ENCODE results near the gene ZBTB17.

DNA sequence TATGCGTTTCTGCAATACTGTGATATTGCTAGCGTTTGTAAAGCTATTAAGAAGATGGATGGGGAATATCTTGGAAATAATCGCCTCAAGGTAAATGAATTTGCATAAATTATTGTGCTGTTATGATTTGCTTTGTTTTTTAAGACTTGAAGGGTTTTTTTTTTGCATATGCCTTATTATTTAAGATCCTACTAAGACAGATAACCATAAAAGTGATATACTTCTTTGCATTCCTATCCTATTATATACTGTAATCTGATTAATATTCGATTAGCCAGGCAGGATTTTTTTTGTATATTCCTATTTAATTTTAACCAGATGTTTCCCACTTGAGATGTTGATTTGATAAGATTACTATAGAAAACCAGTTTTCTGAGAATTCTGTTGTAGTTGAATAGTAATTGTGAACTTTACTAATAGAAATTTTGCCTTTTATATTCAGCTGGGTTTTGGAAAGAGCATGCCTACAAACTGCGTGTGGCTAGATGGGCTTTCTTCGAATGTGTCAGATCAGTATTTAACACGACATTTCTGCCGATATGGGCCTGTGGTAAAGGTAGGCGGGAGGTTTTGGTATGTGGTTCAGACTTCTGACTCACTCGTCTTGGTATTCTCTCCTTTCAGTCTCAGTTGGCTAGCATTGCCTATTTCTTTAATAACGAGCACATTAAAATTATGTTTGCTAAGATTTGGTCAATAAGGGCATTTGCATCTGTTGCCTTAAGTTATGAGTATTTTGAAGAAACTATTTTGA, 56.8 kb downstream of the ZBTB17 start:
- TF ChIP-seq, protein P1, sequence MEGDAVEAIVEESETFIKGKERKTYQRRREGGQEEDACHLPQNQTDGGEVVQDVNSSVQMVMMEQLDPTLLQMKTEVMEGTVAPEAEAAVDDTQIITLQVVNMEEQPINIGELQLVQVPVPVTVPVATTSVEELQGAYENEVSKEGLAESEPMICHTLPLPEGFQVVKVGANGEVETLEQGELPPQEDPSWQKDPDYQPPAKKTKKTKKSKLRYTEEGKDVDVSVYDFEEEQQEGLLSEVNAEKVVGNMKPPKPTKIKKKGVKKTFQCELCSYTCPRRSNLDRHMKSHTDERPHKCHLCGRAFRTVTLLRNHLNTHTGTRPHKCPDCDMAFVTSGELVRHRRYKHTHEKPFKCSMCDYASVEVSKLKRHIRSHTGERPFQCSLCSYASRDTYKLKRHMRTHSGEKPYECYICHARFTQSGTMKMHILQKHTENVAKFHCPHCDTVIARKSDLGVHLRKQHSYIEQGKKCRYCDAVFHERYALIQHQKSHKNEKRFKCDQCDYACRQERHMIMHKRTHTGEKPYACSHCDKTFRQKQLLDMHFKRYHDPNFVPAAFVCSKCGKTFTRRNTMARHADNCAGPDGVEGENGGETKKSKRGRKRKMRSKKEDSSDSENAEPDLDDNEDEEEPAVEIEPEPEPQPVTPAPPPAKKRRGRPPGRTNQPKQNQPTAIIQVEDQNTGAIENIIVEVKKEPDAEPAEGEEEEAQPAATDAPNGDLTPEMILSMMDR (IDR thresholded peaks at IDR 0.05) = no peak
- TF ChIP-seq NFATC4 (CRISPR knock-in tag; IDR thresholded peaks at IDR 0.05) = no peak
- TF ChIP-seq CREB1 (CRISPR knock-in tag; IDR thresholded peaks at IDR 0.05) = no peak
- TF ChIP-seq ZNF263 (CRISPR knock-in tag; IDR thresholded peaks at IDR 0.05; ENCODE audit: low read depth) = no peak
- TF ChIP-seq, protein P2, sequence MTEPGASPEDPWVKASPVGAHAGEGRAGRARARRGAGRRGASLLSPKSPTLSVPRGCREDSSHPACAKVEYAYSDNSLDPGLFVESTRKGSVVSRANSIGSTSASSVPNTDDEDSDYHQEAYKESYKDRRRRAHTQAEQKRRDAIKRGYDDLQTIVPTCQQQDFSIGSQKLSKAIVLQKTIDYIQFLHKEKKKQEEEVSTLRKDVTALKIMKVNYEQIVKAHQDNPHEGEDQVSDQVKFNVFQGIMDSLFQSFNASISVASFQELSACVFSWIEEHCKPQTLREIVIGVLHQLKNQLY (CRISPR knock-in tag; IDR thresholded peaks at IDR 0.05) = no peak
- no peak for TF ChIP-seq JUN (CRISPR knock-in tag; IDR thresholded peaks at IDR 0.05)
- TF ChIP-seq, protein P3, sequence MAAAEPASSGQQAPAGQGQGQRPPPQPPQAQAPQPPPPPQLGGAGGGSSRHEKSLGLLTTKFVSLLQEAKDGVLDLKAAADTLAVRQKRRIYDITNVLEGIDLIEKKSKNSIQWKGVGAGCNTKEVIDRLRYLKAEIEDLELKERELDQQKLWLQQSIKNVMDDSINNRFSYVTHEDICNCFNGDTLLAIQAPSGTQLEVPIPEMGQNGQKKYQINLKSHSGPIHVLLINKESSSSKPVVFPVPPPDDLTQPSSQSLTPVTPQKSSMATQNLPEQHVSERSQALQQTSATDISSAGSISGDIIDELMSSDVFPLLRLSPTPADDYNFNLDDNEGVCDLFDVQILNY (CRISPR knock-in tag; IDR thresholded peaks at IDR 0.05) = no peak
- no peak for TF ChIP-seq TEAD4 (CRISPR knock-in tag; IDR thresholded peaks at IDR 0.05)

Data from WTC11 (cell line).